SK-N-SH treated with all-trans-retinoic acid at 6 μM for 48 hours (cell line): ENCODE data around the gene SHB.
"Not testable (repeated sequence)": the region's sequence is repeated elsewhere in the genome, so short reads cannot be mapped to it uniquely, and the experiment has no call there.

Source experiments
- ATAC-seq: fragments of 200-7000 bp; cut with Tn5 transposase; 3 replicates; pipeline ENCODE4 v1.9.1; 2020; ENCODE audit warnings: mild to moderate bottlenecking, moderate library complexity
- BACH2 ChIP-seq: fragments of 250-450 bp; sonication (Bioruptor Pico); IDR thresholded peaks from 2 replicates; pipeline ENCODE4 v1.9.0; 2021; ENCODE audit warnings: mild to moderate bottlenecking, borderline replicate concordance
- CREB5 ChIP-seq: fragments of 250-450 bp; sonication (Bioruptor Pico); IDR thresholded peaks from 2 replicates; pipeline ENCODE4 v1.5.1; 2020; ENCODE audit warnings: low read depth, mild to moderate bottlenecking, moderate library complexity
- CSDC2 ChIP-seq: fragments of 250-450 bp; sonication (Bioruptor Pico); IDR thresholded peaks from 2 replicates; pipeline ENCODE4 v1.5.0; 2020; ENCODE audit warnings: mild to moderate bottlenecking, moderate library complexity
- ESRRG ChIP-seq: fragments of 250-450 bp; sonication (Bioruptor Pico); IDR thresholded peaks from 2 replicates; pipeline ENCODE4 v1.6.1; 2021; ENCODE audit warnings: mild to moderate bottlenecking
- GLIS3 ChIP-seq: fragments of 250-450 bp; sonication (Bioruptor Pico); IDR thresholded peaks from 2 replicates; pipeline ENCODE4 v1.5.0; 2020; ENCODE audit warnings: mild to moderate bottlenecking, moderate library complexity
- ISL1 ChIP-seq: fragments of 250-450 bp; sonication (Bioruptor Pico); IDR thresholded peaks from 2 replicates; pipeline ENCODE4 v2.1.2; 2022; ENCODE audit warnings: mild to moderate bottlenecking, moderate library complexity
- OSR1 ChIP-seq: fragments of 250-450 bp; sonication (Bioruptor Pico); IDR thresholded peaks from 2 replicates; pipeline ENCODE4 v1.8.0; 2022; ENCODE audit warnings: moderate library complexity, mild to moderate bottlenecking, inconsistent platforms
- PATZ1 ChIP-seq: fragments of 250-450 bp; sonication (Bioruptor Pico); IDR thresholded peaks from 2 replicates; pipeline ENCODE4 v1.8.0; 2020; ENCODE audit warnings: mild to moderate bottlenecking, moderate library complexity, borderline replicate concordance
- POU6F1 ChIP-seq: fragments of 250-450 bp; sonication (Bioruptor Pico); IDR thresholded peaks from 2 replicates; pipeline ENCODE4 v1.8.0; 2021; ENCODE audit warnings: low read depth, mild to moderate bottlenecking, moderate library complexity, borderline replicate concordance
- RARB ChIP-seq: fragments of 250-450 bp; sonication (Bioruptor Pico); IDR thresholded peaks from 2 replicates; pipeline ENCODE4 v1.8.0; 2021; ENCODE audit warnings: mild to moderate bottlenecking, moderate library complexity
- SNAI2 ChIP-seq: fragments of 250-450 bp; sonication (Bioruptor Pico); IDR thresholded peaks from 2 replicates; pipeline ENCODE4 v1.5.0; 2020; ENCODE audit warnings: mild to moderate bottlenecking, moderate library complexity
- TCF4 ChIP-seq: fragments of 250-450 bp; sonication (Bioruptor Pico); IDR thresholded peaks from 2 replicates; pipeline ENCODE4 v1.8.0; 2021; ENCODE audit warnings: mild to moderate bottlenecking, moderate library complexity, borderline replicate concordance
- TOX ChIP-seq: fragments of 250-450 bp; sonication (Bioruptor Pico); IDR thresholded peaks from 2 replicates; pipeline ENCODE4 v1.8.0; 2021; ENCODE audit warnings: mild to moderate bottlenecking, moderate library complexity, borderline replicate concordance
- TSHZ2 ChIP-seq: fragments of 250-450 bp; sonication (Bioruptor Pico); IDR thresholded peaks from 2 replicates; pipeline ENCODE4 v1.5.0; 2020; ENCODE audit warnings: mild to moderate bottlenecking, moderate library complexity
- ZC3H10 ChIP-seq: fragments of 250-450 bp; sonication (Bioruptor Pico); IDR thresholded peaks from 2 replicates; pipeline ENCODE4 v1.5.1; 2021; ENCODE audit warnings: mild to moderate bottlenecking, moderate library complexity
- ZFP3 ChIP-seq: fragments of 250-450 bp; sonication (Bioruptor Pico); IDR thresholded peaks from 2 replicates; pipeline ENCODE4 v1.5.0; 2020; ENCODE audit warnings: mild to moderate bottlenecking, moderate library complexity
- ZFP30 ChIP-seq: fragments of 450-650 bp; formaldehyde crosslinking; IDR thresholded peaks from 2 replicates; pipeline ENCODE4 v1.5.0; 2022; ENCODE audit warnings: mild to moderate bottlenecking, moderate library complexity
- ZNF70 ChIP-seq: fragments of 450-650 bp; formaldehyde crosslinking; IDR thresholded peaks from 2 replicates; pipeline ENCODE4 v1.5.0; 2020; ENCODE audit warnings: mild to moderate bottlenecking, moderate library complexity
- ZNF8 ChIP-seq: fragments of 450-650 bp; formaldehyde crosslinking; IDR thresholded peaks from 2 replicates; pipeline ENCODE4 v1.5.0; 2020; ENCODE audit warnings: mild to moderate bottlenecking, moderate library complexity

SHB gene

GRCh38 chr9:37889536-37889935 lies 179.5 kb downstream of the SHB start:
- TF ChIP-seq BACH2 (CRISPR knock-in tag) (no peak), CSDC2 (CRISPR knock-in tag) (no peak), RARB (CRISPR knock-in tag) (no peak), ZNF70 (CRISPR knock-in tag) (no peak), ZNF8 (CRISPR knock-in tag) (no peak), ESRRG (CRISPR knock-in tag) (no peak), ISL1 (CRISPR knock-in tag) (no peak), ZFP30 (no peak), CREB5 (CRISPR knock-in tag) (no peak), TCF4 (no peak)

GRCh38 chr9:37887977-37888583 lies 180.9 kb downstream of the SHB start:
- ATAC-seq: not testable (repeated sequence)

More at GRCh38 chr9:37889536-37889935, 179.5 kb downstream of the SHB start:
- ATAC-seq: no peak

- ATAC-seq: no peak
Measured at GRCh38 chr9:37880916-37881479, 188.0 kb downstream of the SHB start.

More at GRCh38 chr9:37880916-37881479, 188.0 kb downstream of the SHB start:
- TF ChIP-seq POU6F1 (CRISPR knock-in tag): no peak
- TF ChIP-seq ZNF8 (CRISPR knock-in tag): no peak
- no peak for TF ChIP-seq PATZ1
- TF ChIP-seq ZC3H10 (CRISPR knock-in tag): no peak
- no peak for TF ChIP-seq SNAI2 (CRISPR knock-in tag)
- no peak for TF ChIP-seq CSDC2 (CRISPR knock-in tag)
- no peak for TF ChIP-seq BACH2 (CRISPR knock-in tag)
- TF ChIP-seq GLIS3 (CRISPR knock-in tag): no peak
- no peak for TF ChIP-seq ISL1 (CRISPR knock-in tag)
- no peak for TF ChIP-seq ZFP3 (CRISPR knock-in tag)
- no peak for TF ChIP-seq TSHZ2 (CRISPR knock-in tag)
- TF ChIP-seq RARB (CRISPR knock-in tag): no peak
- TF ChIP-seq ZFP30: no peak
- TF ChIP-seq OSR1 (CRISPR knock-in tag): no peak
- no peak for TF ChIP-seq TOX (CRISPR knock-in tag)
